Islet precursor cell (in vitro differentiated cells): ENCODE data around the gene CELF2.
A peak's percentile ranks its signal among the peaks of the same experiment; 100 is the strongest.
"Not testable (repeated sequence)": the region's sequence is repeated elsewhere in the genome, so short reads cannot be mapped to it uniquely, and the experiment has no call there.

Source experiments
- DNase-seq: peaks from one replicate; pipeline ENCODE4 v3.0.0-alpha.2; 2018

Gene CELF2

DNA sequence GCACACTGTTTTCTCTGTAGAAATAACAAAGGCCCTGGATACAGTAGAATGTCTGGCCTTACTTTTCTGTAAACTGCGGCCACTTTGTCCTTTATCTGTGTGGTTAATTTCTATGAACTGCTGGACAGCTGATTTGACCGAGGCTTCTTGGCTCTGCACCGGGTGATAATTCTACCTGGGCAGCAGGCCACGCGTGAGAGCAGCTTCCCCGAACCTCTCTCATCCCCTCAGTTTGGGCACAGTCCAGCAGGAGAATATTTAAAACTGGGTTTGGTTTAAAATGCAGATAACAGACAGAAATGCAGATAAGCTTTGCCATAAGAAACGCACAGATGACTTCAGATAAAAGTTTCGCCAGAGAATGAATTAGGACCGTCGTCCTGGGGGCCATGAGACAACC, 81.0 kb downstream of the CELF2 start:
- no peak for DNase-seq

DNA sequence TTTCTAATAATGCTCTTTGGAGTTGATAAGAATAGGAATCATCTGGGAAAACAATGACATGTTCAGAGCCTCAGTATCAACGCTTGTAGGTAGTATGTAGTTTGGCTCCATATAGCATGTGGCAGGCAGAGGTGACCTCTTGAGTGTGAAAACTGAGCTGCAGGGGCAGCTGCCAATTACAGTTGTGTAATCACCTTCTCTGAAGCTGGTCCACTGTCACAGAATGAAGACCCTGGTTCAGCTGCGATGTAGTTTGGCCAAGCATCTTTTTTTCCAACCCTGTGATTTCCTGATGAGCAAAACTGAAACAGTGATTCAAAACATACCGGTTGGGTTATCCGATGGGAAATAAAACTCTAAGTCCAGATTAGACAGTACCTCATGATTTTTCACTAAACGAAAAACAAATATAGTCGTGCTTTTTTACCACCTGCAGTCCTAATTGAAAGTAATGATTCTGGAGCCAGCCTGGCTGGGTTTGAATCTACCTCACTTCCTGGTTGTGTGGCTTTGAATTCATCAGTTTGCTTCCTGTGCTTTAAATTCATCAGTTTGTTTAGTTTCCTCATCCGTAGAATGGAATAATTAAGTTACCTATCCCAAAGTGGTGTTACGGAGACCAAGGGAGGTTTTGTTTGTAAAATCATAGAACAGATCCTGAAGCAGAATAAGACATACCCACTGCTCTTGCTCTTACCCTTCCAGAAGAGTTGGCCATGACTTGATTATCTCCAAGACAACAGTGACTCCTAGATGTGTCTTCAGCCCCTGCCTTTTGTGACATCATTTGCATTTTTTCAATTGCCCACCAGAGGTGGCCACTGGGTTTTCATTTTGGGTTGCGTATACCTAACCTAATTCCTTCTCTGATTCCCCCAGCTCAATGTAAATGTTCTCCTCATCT, 87.4 kb downstream of the CELF2 start:
- no peak for DNase-seq

DNA sequence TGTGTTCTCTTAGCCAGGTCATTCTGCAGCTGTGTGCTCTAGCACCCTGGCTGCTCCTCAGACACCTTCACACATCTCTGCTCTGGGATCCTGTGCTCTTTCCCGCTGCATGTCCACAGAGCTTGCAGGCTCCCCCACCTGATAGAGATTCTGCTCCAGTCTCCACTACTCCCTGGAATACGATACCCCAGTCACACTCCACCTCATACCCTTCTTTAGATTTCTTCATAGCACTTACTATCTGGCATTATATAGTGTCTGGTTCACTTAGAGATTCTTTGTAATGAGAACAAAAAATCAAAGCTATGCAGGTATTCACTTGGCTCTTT, 88.0 kb downstream of the CELF2 start:
- no peak for DNase-seq

DNA sequence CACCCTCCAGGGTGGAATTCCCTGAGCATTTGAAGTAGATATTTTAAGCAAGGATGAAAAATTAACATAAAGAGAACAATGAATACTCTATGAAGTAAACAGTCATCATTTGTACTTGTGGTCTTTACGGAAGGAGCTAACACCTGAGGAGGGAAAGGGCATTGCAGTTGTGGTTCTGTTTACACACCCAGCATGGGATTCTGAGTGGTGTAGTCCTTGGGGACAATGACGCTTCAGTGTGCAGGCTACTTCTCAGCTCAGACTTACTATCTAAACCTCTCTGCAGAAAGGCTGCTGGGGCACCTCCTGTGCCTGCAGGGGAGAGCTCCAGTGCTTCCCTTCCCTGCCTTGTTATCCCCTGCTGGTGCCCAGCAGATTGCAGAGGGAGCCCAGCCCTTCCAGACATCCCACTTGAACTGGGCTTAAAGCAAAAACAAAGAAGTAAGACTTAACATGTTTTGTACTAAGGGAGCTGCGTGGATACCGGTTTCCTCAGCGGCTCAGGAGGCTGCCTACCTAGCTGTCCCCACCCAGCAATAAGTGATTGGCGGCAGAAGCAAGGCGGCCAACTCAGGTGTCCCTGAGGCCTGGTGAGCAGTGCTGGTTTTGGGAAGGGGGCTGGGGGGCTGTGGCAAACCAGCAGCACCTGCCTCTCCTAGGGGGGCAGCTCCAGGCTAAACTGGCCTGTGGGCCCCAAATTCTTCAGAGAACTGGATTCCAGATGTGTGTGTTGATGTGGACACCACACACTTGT, 89.1 kb downstream of the CELF2 start:
- no peak for DNase-seq

DNA sequence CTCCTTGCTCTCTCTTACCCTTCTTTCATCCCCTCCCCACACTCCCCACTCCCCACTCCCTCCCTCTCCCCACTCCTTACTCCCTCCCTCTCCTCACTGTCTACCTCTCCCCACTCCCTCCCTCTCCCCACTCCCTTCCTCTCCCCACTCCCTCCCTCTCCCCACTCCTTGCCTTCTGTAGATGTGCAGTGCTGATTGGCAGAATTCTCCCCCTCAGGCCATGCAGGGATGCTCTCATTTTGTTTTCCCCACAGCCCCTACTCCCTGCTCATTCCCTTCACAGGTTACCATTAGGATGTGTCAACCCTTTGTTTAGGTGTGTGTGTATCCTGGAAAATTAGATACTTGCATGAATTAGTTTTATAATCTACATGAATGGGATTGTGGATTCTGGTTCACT, 90.3 kb downstream of the CELF2 start:
- no peak for DNase-seq

DNA sequence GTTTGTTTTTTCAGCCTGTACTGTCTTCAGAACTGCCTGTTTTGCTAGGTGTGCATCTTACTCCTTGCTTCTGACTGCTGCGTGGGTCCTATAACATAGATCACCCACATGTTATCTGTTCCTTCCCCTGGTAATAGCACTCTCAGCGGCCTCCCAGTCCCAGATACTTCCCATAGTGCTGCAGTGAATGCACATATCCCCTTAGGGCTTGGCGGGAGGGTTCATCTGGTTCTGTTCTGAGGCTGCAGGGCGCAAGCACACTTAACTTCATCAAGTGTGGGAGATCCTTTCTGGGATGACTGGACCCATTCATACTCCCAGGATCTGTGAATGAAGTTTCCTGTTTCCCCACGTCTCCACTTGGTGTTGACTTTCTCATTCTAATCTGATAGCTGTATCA, 90.7 kb downstream of the CELF2 start:
- peak; percentile 71 for DNase-seq

DNA sequence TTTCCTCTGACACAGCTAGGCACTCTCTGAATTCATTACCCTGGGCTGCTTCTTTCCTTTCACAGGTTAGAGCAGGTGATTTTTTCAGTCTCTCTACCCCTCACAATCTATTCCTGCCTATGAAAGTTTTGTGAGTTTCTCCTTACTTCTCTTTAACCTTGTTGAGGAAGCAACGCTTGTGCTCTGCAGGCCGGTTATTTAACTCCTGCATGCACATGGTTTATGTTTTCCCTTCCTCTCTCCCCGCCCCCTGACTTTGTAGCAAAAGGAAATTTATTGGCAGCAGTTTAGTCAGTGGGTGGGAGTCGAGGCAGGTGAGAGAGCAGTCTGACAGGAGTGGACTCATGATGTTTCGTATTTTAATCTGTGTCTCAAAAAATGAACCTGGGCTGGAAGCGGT, 91.9 kb downstream of the CELF2 start:
- DNase-seq, result no peak

DNA sequence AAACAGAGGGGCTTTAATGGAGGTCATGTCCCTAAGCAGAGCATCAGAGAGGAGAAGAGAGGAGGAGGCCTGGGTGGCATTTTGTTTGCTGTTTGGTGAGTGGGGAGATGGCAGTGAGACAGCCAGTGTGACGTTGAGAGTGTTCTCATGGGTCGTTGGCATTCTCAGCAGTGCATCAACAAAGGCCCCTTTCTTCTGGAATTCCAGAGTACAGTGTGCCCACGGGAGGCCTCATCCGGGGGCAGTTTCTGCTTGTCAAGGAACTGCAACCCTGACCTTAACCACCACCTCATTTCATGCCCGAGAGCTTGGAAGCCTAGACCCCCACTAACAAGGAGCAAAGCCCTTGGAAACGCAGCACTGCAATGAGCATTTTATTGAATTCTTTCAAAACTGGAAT, 92.9 kb downstream of the CELF2 start:
- no peak for DNase-seq

DNA sequence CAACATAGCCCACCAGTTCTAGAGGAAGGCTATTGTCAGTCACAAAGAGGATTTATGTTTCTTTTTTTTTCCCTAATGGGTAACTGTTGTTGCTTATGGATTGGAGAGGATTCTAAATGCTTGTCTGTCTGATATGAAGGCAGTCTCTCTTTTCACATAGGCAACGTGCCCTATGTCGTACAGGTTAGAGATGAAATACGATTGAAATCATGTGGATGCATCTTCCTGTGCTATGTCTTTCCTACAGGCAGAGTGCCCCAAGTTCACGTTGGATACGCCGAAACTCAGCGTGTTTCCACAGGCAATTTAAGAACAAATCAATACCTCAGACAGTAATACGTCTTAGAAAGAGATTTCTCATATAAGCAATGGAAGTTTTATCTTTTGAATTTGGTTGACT, 93.8 kb downstream of the CELF2 start:
- no peak for DNase-seq

DNA sequence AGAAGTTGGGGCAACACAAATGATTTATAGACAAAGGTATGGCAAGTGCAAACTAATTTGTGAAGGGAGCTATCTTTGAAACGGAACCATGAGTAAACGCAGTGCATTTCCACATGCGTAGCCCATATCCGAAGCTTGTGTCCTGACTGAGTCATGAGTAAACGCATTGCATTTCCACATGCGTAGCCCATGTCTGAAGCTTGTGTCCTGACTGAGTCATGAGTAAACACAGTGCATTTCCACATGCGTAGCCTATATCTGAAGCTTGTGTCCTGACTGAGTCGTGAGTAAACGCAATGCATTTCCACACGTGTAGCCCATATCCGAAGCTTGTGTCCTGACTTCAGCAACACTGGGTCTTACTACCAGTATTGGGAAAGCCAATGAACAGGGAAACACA, 95.0 kb downstream of the CELF2 start:
- no peak for DNase-seq

DNA sequence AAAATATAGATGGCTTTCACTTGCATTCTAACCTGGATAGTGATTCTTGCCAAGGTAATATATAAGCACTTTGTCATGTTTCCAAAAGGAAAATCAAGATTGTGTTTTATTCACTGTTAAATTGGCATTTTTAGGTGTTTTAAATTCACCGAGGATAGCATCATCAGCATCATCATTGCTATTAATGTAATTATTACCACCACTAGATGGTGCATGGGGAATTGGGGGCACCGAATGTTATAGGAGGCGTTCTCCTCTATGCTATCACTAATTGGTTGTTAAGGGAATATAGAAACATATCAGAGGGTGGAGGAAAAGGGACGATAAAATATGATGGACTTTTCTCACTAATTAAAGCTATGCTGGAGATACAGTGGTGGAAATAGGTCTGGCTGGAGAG, 95.5 kb downstream of the CELF2 start:
- DNase-seq, result no peak

DNA sequence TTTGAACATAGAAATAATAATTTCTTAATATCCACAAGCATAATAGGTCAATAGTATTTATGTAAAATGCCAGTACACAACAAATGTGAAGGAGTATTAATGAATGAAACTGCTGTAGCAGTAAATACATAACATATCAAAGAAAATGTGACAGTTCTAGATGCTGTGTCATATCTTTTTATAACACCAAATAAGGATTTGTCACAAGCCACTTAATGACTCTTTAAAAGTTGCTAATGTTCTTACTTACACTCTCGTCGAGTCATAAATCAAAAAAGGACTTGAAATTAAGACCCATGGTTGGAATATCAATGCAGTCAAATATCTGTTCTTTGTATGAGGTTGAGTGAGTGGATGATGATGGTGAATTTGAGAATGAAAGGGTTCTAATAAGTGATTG, 96.6 kb downstream of the CELF2 start:
- no peak for DNase-seq

DNA sequence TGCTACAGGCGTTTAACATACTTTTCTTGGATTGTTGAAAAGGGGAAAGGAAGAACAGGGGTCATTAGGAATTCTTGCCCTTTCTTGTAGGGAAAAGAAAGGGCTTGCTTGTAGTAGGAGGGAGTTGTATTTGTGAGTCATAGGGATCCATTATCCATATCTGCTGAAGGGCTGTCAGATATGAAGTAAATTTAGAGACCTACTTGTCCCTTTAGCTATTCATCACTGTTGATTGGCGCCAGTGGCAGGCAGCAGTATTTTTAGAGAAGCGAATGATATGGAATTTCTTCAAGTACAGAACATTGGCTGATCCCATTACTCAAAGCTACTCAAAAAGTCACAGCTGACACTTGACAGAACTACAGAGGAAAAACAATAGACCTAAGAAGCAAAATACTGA, 97.7 kb downstream of the CELF2 start:
- DNase-seq, result no peak

DNA sequence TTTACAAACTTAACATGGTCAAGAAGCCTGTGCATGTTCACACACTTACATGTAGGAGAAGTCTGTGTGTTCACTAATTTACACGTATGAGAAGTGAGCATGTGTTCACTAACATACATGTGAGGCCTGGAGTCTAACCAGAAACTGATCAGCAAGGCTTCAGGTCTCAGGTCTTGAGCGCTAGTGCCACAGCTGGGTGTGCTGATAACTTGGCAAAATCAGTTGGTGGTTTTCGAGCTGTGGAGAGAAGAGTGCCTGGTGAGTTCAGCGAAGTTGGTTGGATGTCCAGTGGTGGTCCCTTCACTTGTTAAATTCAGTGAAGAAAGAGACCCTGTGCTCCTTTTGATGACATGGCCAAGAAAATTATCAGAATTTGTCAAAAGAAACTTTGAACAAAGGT, 98.7 kb downstream of the CELF2 start:
- no peak for DNase-seq

DNA sequence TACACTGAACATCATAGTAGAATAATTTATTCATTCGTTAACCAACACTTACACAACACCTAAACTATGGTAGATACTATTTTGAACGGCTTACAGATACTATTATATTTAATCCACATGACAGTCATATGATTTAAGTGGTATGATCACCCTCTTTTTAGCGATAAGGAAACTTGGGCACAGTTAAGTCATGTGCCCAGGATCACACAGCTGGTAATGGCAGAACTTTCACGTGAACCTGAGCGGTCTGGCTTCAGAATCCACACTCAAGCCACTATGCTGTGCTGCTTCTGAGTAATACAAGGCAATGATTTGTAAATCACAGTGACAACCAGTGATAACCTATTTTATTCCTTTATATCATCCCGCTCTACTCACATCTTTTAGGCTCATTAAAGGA, 99.1 kb downstream of the CELF2 start:
- DNase-seq, result no peak

DNA sequence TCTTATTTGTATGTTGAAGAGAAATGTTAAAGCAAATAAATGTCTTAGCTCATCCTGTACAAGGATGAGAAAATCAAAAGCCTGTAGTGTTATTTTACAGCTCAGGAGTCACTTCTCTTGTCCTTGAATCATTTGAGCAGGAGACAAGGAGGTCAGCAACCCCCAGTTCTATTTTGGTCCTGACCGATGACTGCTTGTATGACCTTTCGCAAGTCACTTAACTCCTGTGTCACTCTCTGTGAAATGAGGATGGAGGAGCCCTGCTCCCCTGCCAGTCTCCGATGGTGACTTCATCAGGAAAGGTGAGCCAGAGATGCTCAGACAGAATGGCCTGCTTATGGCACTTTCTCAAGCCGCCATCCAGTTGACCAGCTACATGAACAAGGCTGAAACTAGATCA, 101.0 kb downstream of the CELF2 start:
- DNase-seq, result no peak

DNA sequence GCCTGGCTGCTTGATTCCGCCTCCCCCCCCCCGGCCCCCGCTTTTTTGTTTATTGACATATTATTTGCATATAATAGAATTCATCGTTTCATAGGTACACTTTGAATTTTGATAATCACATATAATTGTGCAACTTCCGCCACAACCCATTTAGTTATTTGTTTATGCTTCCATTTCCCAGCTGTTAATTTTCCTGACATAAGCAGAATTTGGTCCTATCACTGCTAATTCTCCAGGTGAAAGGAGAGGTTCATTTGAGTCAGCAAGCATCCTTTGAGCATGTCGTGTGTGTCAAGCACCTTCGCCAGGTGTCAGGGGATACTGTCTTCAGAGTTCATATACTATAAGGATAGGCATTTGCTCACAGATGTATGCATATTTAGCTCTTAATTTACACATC, 102.2 kb downstream of the CELF2 start:
- DNase-seq, result no peak

DNA sequence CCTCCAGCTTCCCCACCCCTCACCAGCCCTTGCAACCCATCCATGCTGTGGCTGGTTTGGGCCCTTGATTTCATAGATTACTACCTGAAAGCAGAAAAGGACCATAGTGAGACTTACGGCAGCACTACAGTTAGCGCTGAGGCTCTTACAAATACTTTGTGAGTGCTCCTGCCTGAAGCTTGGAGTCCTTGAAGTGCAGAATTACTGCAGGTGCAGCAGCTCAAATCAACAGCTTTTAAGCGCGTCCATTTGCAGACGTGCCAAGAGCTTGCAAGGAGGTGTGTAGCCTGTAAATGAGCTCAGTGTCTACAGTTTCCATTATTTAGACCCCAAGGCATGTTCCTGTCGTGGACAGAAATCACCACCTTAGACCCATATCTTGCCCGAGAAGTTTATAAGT, 103.0 kb downstream of the CELF2 start:
- DNase-seq, result no peak

DNA sequence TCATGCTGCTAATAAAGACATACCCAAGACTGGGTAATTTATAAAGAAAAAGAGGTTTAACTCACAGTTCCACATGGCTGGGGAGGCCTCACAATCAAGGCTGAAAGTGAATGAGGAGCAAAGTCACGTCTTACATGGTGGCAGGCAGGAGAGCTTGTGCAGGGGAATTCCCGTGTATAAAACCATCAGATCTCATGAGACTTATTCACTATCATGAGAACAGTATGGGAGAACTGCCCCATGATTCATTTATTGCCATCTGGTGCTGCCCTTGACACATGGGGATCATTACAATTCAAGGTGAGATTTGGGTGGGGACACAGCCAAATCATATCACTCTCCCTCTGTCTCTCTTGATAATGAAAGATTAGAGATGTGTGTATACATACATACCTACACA, 106.2 kb downstream of the CELF2 start:
- not testable (repeated sequence) for DNase-seq

DNA sequence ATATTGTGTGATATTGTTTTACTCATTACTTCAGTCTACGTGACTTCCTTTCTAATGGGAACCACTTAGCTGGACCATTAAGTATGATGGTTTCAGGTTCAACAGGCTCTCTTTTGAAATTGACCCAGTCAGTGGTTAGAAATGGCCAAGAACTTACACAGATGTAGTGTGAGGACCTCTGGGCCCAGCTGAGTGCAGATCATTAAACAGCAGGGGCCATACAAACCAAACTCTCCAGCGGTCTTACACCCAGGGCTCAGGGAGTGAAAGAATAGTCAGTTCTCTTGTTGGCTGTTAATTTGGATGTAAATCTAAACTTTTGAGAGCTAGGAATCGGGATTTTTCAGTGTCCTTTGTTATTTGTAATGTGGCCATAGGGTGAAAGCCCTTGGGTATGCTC, 107.3 kb downstream of the CELF2 start:
- no peak for DNase-seq

DNA sequence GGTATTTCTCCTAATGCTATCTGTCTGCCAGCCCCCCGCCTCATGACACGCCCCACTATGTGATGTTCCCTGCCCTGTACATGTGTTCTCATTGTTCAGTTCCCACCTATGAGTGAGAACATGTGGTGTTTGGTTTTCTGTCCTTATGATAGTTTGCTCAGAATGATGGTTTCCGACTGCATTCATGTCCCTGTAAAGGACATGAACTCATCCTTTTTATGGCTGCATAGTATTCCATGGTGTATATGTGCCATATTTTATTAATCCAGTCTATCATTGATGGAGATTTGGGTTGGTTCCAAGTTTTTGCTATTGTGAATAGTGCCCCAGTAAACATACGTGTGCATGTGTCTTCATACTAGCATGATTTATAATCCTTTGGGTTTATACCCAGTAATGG, 109.3 kb downstream of the CELF2 start:
- not testable (repeated sequence) for DNase-seq

DNA sequence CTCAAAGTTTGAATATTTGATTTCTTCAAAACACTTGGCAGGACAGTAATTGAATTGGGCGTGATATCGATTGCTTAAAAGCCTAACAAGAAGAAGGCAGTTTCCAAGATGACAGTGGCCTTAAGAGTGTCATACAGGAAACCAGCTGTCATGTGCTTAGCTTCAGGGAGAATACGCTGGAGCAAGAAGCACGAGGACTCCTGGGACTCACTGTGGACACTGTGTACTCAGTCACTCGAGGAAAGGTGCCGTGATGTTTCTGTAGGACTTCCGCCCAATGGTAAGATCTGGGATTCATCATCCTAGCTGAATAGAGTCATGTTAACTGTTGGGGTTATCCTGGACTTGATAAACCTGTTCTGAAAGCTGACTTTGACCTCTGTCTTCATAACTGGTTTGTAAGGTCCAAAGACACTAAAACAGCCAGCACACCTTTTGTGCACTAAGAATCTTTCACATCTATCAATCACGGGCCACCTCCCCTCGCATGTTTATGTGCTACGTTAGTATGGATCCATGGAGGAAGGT, 113.5 kb downstream of the CELF2 start:
- no peak for DNase-seq

DNA sequence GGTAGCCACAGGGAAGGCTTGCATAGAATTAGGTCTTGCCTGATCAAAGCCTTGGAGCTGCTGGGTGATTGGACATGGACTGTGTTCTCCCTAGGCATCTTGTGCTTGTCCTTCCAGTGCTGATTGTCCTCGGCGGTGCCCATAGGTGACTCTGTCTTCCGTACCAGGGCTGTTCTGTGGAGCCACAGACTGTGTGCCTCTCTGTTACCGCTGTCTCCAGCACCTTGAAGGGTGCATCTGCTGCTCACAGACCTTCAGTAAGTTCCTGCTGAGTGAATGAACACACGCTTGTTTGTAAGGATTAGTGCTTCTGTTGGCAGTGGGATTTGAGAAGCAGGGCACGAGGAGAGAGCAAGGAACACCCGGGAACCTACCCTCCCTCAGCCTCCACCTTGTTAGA, 116.7 kb downstream of the CELF2 start:
- DNase-seq, result no peak

DNA sequence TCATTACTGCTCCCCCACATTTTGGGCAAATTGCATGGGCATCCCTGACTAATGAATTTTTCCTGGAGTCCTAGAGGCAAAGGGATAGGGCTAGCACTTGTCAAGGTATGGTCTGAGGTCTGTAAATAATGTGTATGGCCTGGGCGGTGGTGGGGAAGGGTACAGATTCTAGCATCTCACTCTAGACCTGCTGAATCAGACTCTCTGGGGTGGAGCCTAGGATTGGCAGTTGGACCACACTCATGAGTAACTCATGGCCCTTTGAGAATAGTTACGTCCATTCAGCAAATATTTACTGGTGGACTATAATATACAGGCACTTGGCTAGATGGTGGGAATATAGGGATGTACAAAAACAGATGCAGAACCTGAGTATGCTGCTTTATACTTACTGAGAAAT, 118.0 kb downstream of the CELF2 start:
- no peak for DNase-seq
